HL-60/S4 treated with phorbol 12-myristate 13-acetate at 8.2 ng/mL for 4 days and 3 days (cell line): ENCODE results near the gene AFDN.

Source experiments
- in situ Hi-C: fragments of 300-500 bp; cut with MboI; formaldehyde crosslinking; loops from 2 replicates; pipeline ENCODE4 v1.15.0; 2022; ENCODE audit warnings: low sequenced_read_pairs

The AFDN gene

DNA sequence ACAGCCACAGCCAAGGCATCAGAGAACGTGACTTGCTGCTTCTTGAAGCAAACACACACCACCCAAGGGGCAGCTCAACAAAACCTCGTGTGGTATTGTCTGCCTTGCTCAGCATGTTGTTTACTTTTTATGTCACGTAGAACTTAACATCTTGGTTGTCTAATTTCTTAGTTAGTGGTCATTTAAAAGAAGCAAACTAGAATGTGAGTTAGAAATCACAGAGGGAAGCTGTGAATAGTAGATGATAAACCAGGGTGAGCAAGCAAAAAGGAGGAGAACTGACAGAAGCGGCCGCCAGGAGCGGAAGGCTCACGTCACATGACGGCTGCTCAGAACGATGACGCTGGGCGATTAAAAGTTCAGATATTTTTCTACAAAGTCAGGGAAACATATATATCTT, 119.3 kb downstream of the AFDN start:
- in situ Hi-C loops: no loop called here

DNA sequence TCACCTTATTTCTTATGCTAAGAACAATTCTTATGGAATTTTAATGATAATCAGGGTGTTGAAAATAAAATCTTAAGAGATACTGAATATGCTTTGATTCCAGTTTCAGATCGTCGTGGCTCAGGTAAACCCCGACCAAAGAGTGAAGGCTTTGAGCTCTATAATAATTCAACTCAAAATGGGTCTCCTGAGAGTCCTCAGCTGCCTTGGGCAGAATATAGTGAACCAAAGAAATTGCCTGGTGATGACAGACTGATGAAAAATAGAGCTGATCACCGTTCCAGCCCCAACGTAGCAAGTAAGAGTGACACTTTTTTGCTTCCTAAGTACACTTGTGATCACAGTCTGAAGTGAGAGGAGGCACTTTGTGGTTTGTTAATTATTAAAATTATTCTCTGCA, 119.9 kb downstream of the AFDN start:
- in situ Hi-C loops: no loop called here

GRCh38 chr6:167947716-167948115, 121.0 kb downstream of the AFDN start:
- in situ Hi-C loops: no loop called here

- in situ Hi-C loops: no loop called here
Measured at GRCh38 chr6:167948716-167949115, 122.0 kb downstream of the AFDN start.

- in situ Hi-C loops: no loop called here
Measured at GRCh38 chr6:167949121-167949684, 122.5 kb downstream of the AFDN start.

DNA sequence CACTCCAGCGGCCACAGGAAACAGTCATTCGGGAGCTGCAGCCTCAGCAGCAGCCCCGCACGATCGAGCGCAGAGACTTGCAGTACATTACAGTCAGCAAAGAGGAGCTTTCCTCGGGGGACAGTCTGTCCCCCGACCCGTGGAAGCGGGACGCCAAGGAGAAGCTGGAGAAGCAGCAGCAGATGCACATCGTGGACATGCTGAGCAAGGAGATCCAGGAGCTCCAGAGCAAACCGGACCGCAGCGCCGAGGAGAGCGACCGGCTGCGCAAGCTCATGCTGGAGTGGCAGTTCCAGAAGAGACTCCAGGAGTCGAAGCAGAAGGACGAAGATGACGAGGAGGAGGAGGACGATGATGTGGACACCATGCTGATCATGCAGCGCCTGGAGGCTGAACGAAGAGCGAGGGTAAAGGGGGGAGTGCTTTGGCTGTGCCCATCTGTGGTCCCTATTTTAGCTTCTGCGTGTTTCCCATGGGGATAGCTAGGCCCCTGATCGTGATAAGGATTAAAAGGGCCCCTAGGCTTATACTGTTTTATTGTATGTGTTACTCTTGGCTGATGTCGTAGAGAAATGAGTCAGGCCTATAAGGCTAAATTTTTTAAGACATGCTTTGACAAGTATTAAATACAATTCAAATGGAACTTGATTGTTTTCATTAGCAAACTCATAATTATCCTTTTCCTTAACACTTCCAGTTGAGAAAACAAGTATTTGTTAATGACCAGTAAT, 125.2 kb downstream of the AFDN start:
- in situ Hi-C loops: no loop called here

- in situ Hi-C loops: no loop called here
Measured at GRCh38 chr6:167952512-167952859, 125.8 kb downstream of the AFDN start.

- in situ Hi-C loops: no loop called here
Measured at GRCh38 chr6:167953551-167953950, 126.8 kb downstream of the AFDN start.

DNA sequence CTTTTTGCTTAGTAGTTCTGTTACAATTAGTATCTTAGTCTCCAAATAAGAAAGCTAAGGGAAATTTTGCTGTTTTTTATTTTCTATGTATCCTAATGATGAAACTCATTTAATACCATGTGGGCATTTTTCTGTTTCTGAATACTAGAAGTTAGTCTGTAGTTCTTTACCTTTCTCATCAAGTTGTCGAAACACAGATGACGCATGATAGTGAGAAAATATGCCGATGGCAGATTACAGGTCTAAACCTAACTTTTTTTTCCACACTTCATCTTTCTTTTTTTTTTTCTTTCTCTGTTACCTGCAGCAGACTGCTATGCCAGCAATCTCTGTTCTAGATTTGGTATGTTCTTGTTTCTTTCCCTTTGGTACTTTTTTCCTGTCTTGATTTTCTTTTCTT, 127.4 kb downstream of the AFDN start:
- in situ Hi-C loops: no loop called here

DNA sequence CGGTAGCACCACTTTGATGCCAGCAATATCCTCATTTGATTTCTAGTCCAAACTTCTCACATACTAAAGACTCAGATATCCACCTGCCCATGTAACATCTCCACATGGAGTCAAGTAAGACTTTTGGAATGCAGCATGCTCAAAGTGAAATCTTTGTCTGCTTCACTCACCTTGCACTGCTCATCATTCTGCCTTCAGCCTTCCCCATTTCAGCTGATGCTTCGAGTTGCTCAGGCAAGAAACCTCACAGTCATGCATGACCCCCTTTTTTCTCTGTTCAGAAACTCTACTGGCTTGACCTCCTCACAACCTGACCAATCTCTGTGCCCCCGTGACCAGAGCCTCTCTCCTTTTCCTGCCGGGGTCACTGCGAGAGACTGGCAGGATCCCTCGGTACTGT, 129.8 kb downstream of the AFDN start:
- in situ Hi-C loops: no loop called here

GRCh38 chr6:167956983-167957492, 130.3 kb downstream of the AFDN start:
- in situ Hi-C loops: no loop called here

- in situ Hi-C loops: no loop called here
Measured at GRCh38 chr6:167957626-167958025, 130.9 kb downstream of the AFDN start.

DNA sequence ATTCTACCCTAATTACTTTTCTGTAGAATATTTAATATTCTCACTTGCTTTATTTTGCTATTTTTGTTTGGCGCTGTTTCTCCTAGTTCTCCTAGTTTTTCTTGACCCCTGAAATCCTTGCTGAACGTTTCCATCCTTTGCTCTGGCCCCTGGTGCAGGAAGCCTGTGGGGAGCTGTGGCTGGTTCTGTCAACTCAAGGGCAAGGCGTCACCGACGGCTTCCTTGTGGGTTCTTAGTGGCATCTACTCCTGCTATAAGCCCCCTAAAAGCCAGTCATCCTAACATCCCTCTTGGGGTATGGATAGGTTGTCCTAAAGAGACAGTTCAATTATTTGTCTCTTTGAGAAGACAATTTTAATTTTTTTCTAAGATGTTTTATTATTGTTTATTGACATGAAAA, 133.9 kb downstream of the AFDN start:
- in situ Hi-C loops: no loop called here

DNA sequence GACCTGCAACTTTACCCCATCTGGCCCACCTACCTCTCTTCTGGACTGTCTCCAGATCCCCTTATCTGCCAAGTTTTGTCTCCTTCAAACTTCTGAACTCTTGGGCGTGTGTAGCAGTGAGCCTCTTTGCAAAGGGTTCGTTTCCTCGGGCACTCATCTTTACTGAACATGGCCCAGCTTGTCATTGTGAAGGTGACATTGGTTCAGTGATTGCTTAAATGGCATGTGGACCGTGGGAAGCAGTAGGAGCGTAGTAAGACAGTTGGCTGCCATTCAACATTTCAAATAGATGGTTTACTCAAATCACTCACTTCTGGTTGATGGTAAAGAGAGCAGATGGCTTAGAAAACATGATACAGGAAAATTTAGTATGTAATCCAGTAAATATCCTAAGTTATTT, 136.0 kb downstream of the AFDN start:
- in situ Hi-C loops: no loop called here

DNA sequence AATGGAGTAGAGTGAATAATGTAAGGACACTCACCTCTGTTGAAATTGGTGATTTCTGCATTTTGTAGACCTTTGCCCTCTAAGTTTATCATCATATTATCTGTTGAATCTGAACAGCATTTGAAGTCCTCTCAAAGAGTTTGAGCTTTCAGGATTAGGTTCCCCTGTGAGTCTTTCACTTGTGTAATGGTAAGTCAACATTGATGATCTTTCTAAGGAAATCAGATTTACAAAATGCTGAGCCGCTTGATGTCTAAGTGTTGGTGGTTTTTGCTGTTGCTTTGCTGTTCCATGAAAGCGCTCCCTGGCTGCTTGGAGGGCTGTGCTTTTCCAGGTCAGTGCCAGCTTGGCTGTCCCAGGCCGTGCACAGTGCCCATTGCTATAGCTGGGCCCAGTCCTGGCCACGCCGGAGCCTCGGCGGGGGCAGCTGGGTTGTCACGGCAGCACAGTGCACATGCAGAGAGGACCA, 136.9 kb downstream of the AFDN start:
- in situ Hi-C loops: no loop called here

DNA sequence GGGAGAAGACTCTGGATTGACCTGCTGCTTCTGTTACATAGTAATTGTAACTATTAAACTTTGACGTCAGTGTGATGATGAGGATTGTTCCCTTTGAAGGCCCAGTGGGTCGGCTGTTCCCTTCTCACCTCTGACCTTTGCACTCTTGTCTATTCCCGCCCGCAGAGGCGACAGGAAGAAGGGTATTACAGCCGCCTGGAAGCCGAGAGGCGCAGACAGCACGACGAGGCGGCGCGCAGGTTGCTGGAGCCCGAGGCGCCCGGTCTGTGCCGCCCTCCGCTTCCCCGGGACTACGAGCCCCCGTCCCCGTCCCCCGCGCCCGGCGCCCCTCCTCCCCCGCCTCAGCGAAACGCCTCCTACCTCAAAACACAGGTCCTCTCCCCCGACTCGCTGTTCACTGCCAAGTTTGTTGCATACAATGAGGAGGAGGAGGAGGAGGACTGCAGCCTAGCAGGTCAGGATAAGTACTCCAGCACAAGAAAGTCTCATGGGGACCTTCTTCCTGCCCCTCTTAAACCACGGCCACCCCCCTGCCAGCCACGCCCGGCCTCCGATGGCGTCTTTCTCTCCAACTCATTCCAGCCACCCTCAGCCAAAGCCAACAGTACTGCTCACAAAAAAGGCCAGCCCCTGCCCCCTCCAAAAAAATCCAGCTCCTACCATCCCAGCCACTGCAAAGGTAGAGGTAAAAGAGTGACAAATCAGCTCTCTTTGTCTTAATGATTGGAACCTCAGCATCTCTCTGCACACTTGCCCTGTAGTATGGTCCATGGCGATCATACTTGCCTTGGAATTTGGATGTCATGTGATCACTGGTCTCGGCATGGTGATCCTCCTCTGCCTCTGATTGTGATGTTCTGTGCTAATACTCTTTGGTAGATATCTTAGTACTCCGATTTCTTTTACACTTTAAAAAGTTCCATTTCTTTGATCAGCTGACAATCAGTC, 139.2 kb downstream of the AFDN start:
- in situ Hi-C loops: no loop called here

GRCh38 chr6:167966540-167966905, 139.8 kb downstream of the AFDN start:
- in situ Hi-C loops: no loop called here

GRCh38 chr6:167968091-167968490, 141.4 kb downstream of the AFDN start:
- in situ Hi-C loops: no loop called here

GRCh38 chr6:167970230-167970629, 143.5 kb downstream of the AFDN start:
- in situ Hi-C loops: no loop called here

DNA sequence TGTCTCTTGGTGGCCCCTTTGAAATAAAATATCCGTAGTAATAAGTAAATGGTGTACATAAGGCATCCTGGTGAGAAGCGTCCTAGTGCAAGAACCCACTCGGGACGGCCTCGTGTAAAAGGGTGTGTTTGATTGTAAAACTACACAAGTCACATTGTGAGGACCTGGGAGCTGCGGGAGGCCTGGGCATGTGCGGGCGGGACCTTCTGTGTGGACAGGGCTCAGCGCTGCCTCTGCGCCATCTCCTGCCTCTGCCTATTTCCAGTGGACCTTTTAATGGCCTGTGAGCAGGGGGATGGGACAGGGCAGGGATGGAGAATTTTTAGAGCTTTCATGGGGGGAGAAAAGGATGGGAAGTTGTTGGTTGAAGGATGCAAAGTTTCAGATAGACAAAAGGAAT, 145.5 kb downstream of the AFDN start:
- in situ Hi-C loops: no loop called here

GRCh38 chr6:167973148-167973885, 146.6 kb downstream of the AFDN start:
- in situ Hi-C loops: no loop called here
